Suprapubic skin (tissue), 4 donors: ENCODE data around the gene NOL12.

Experiments used
- CTCF ChIP-seq, 2 donors: fragments of 200-600 bp in 1 of 2; fragments of 450-650 bp in 1 of 2; sonication (generic) in 1 of 2; IDR thresholded peaks; one replicate each; pipeline ENCODE4 v1.5.1; 2016 to 2019; ENCODE audit warnings: antibody characterized with exemption in 2 of 2, mild to moderate bottlenecking in 1 of 2, moderate library complexity in 1 of 2
- EP300 ChIP-seq: sonication (generic); formaldehyde crosslinking; IDR thresholded peaks from one replicate; pipeline ENCODE4 v1.6.1; 2017; ENCODE audit warnings: antibody characterized with exemption
- POLR2AphosphoS5 ChIP-seq, 3 donors: sonication (generic); formaldehyde crosslinking; IDR thresholded peaks; one replicate each; pipeline ENCODE4 v1.6.1; 2017; ENCODE audit warnings: antibody characterized with exemption in 3 of 3

- TF ChIP-seq CTCF (IDR thresholded peaks at IDR 0.05) (no peak), POLR2AphosphoS5 (IDR thresholded peaks at IDR 0.05) (no peak), EP300 (no peak)
Measured at GRCh38 chr22:37726241-37726887, 40.2 kb downstream of the NOL12 start.
